ENCODE data around the gene SPTLC2.
"Not testable (repeated sequence)": the region's sequence is repeated elsewhere in the genome, so short reads cannot be mapped to it uniquely, and the experiment has no call there.

The SPTLC2 gene

GRCh38 chr14:77531071-77531470, 85.4 kb downstream of the SPTLC2 start:
- no peak overlapping the region for H3K9ac ChIP-seq (ENCODE audit: low read length)
- TF ChIP-seq EZH2phosphoT487 (IDR thresholded peaks at IDR 0.05; ENCODE audit: low read depth) (no peak), CTCF (IDR thresholded peaks at IDR 0.05; ENCODE audit: low read depth, low read length) (no peak)
- no peaks in the 10 kb centered on the region for H3K9me3 ChIP-seq (ENCODE audit: insufficient read depth, low read length)
- no peaks in the 10 kb centered on the region for H3K36me3 ChIP-seq (replicated peaks; ENCODE audit: low read depth, low read length)
- no peaks in the 10 kb centered on the region for H3K4me1 ChIP-seq (ENCODE audit: low read length)
- no peak overlapping the region for H3K4me2 ChIP-seq (ENCODE audit: low read length)
- H3K79me2 ChIP-seq (ENCODE audit: low read length) = no peaks in the 10 kb centered on the region
- no peak overlapping the region for H3K4me3 ChIP-seq (ENCODE audit: low read length)
- H3K27ac ChIP-seq (ENCODE audit: low read length) = no peak overlapping the region
- H2AFZ ChIP-seq (ENCODE audit: low read depth, low read length) = no peak overlapping the region
- H4K20me1 ChIP-seq (ENCODE audit: insufficient read depth, low read length) = no peaks in the 10 kb centered on the region
- no peaks in the 10 kb centered on the region for H3K27me3 ChIP-seq (ENCODE audit: low read depth, low read length)

- no peak overlapping the region for H3K27ac ChIP-seq (ENCODE audit: low read length)
- H3K9me3 ChIP-seq (ENCODE audit: insufficient read depth, low read length) = no peaks in the 10 kb centered on the region
- H3K9ac ChIP-seq (ENCODE audit: low read length) = no peak overlapping the region
- no peak overlapping the region for H3K4me2 ChIP-seq (ENCODE audit: low read length)
- H3K79me2 ChIP-seq (ENCODE audit: low read length) = no peaks in the 10 kb centered on the region
- H3K4me3 ChIP-seq (ENCODE audit: low read length) = no peak overlapping the region
- no peak overlapping the region for H2AFZ ChIP-seq (ENCODE audit: low read depth, low read length)
- no peaks in the 10 kb centered on the region for H3K27me3 ChIP-seq (ENCODE audit: low read depth, low read length)
- no peaks in the 10 kb centered on the region for H3K36me3 ChIP-seq (replicated peaks; ENCODE audit: low read depth, low read length)
- TF ChIP-seq EZH2phosphoT487 (IDR thresholded peaks at IDR 0.05; ENCODE audit: low read depth) = no peak
- TF ChIP-seq CTCF (IDR thresholded peaks at IDR 0.05; ENCODE audit: low read depth, low read length) = no peak
- no peaks in the 10 kb centered on the region for H3K4me1 ChIP-seq (ENCODE audit: low read length)
- no peaks in the 10 kb centered on the region for H4K20me1 ChIP-seq (ENCODE audit: insufficient read depth, low read length)
Observed at GRCh38 chr14:77529963-77530362, 86.5 kb downstream of the SPTLC2 start.

GRCh38 chr14:77529213-77529612, 87.2 kb downstream of the SPTLC2 start:
- TF ChIP-seq CTCF (IDR thresholded peaks at IDR 0.05; ENCODE audit: low read depth, low read length) (no peak), EZH2phosphoT487 (IDR thresholded peaks at IDR 0.05; ENCODE audit: low read depth) (no peak)
- no peak overlapping the region for H3K27ac ChIP-seq (ENCODE audit: low read length)
- H3K4me3 ChIP-seq (ENCODE audit: low read length) = no peak overlapping the region
- no peak overlapping the region for H2AFZ ChIP-seq (ENCODE audit: low read depth, low read length)
- H3K4me1 ChIP-seq (ENCODE audit: low read length) = no peaks in the 10 kb centered on the region
- no peaks in the 10 kb centered on the region for H3K36me3 ChIP-seq (replicated peaks; ENCODE audit: low read depth, low read length)
- no peaks in the 10 kb centered on the region for H3K79me2 ChIP-seq (ENCODE audit: low read length)
- H3K9ac ChIP-seq (ENCODE audit: low read length) = no peak overlapping the region
- H4K20me1 ChIP-seq (ENCODE audit: insufficient read depth, low read length) = no peaks in the 10 kb centered on the region
- H3K4me2 ChIP-seq (ENCODE audit: low read length) = no peak overlapping the region
- no peaks in the 10 kb centered on the region for H3K9me3 ChIP-seq (ENCODE audit: insufficient read depth, low read length)
- no peaks in the 10 kb centered on the region for H3K27me3 ChIP-seq (ENCODE audit: low read depth, low read length)

GRCh38 chr14:77528701-77529100, 87.7 kb downstream of the SPTLC2 start:
- not testable (repeated sequence) for H3K36me3 ChIP-seq (replicated peaks; ENCODE audit: low read depth, low read length); H3K9ac ChIP-seq (ENCODE audit: low read length); H3K4me1 ChIP-seq (ENCODE audit: low read length); H4K20me1 ChIP-seq (ENCODE audit: insufficient read depth, low read length); H3K4me3 ChIP-seq (ENCODE audit: low read length); H3K27ac ChIP-seq (ENCODE audit: low read length); H3K27me3 ChIP-seq (ENCODE audit: low read depth, low read length); H3K79me2 ChIP-seq (ENCODE audit: low read length); H2AFZ ChIP-seq (ENCODE audit: low read depth, low read length); H3K9me3 ChIP-seq (ENCODE audit: insufficient read depth, low read length); H3K4me2 ChIP-seq (ENCODE audit: low read length)

GRCh38 chr14:77526266-77526665, 90.2 kb downstream of the SPTLC2 start:
- H3K36me3 ChIP-seq (replicated peaks; ENCODE audit: low read depth, low read length) = no peaks in the 10 kb centered on the region
- H3K79me2 ChIP-seq (ENCODE audit: low read length) = no peaks in the 10 kb centered on the region
- H3K4me2 ChIP-seq (ENCODE audit: low read length) = no peak overlapping the region
- no peaks in the 10 kb centered on the region for H3K27me3 ChIP-seq (ENCODE audit: low read depth, low read length)
- peaks cover 7% of the 10 kb centered on the region for H3K4me1 ChIP-seq (ENCODE audit: low read length)
- H4K20me1 ChIP-seq (ENCODE audit: insufficient read depth, low read length) = no peaks in the 10 kb centered on the region
- no peak overlapping the region for H3K4me3 ChIP-seq (ENCODE audit: low read length)
- no peak for TF ChIP-seq EZH2phosphoT487 (IDR thresholded peaks at IDR 0.05; ENCODE audit: low read depth)
- TF ChIP-seq CTCF (IDR thresholded peaks at IDR 0.05; ENCODE audit: low read depth, low read length) = no peak
- no peaks in the 10 kb centered on the region for H3K9me3 ChIP-seq (ENCODE audit: insufficient read depth, low read length)
- no peak overlapping the region for H2AFZ ChIP-seq (ENCODE audit: low read depth, low read length)
- H3K9ac ChIP-seq (ENCODE audit: low read length) = no peak overlapping the region
- H3K27ac ChIP-seq (ENCODE audit: low read length) = no peak overlapping the region

Measured in OCI-LY3 (cell line).